Left renal pelvis (tissue), 4 donors: Measurements from ENCODE around the gene XAGE5. TPM values are rescaled to one million over a fixed set of nuclear protein-coding genes. Genes with fewer than 3 reads are reported as not detected.
"Not testable (repeated sequence)": the region's sequence is repeated elsewhere in the genome, so short reads cannot be mapped to it uniquely, and the experiment has no call there.

Experiments
- DNase-seq, 4 donors: peaks; one replicate each; pipeline ENCODE4 v3.0.0-alpha.2; 2013; ENCODE audit warnings: low read depth in 4 of 4, low spot score in 3 of 4
- polyA plus RNA-seq, 4 donors: library from polyadenylated mRNA; unstranded; fragments of 120-200 nt; gene quantifications; one replicate each; pipeline ENCODE4 v1.2.1, GENCODE V29; 2013; ENCODE audit not compliant: insufficient read length in 4 of 4

The XAGE5 gene, protein sequence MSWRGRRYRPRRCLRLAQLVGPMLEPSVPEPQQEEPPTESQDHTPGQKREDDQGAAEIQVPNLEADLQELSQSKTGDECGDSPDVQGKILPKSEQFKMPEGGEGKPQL
- not detected for polyA plus RNA-seq

DNA sequence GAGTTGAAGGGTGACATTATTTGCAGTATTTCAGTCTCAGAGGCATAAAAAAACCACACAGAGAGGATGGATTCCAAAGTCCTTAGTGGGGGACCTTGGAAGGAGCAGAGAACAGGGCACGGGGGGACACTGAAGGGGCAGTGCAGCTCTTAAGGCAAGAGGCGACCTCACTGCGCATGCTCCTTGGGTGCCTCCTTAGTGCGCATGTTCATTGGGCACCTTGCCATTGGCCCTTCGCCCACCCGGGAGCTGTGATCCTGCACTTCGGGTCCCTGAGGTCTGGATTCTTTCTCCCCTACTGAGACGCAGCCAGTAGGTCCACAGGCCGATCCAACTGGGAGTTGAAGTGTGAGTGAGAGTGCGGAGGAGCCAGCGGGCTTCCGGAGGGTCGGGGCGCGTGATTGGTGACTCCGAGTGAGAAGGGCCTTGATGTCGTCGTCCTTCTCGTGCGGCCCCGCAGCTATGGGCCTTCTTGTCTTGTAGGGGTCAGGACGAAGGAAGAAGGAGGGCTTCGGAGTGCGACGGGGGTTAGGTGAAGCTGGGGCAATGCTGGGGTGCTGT, at the start of gene XAGE5:
XAGE5 (plus strand) TSS at position 223 of the 561 bp plus-strand sequence. CDS start 1,280 bp downstream, outside the sequence.
- no peak for DNase-seq

- DNase-seq = not testable (repeated sequence)
Observed at GRCh38 chrX:52765983-52766382, 45.1 kb upstream of the XAGE5 start.

DNA sequence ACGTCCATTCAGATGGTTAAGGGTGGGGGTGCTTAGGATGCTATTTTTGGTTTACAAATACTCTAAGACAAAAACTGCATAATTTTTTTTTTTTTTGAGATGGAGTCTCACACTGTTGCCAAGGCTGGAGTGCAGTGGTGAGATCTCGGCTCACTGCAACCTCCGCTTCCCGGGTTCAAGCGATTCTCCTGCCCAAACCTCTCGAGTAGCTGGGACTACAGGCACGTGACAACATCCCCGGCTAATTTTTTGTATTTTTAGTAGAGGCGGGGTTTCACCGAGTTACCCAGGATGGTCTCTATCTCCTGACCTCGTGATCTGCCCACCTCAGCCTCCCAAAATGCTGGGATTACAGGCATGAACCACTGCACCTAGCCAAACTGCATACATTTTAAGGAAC, 37.6 kb upstream of the XAGE5 start:
- DNase-seq = not testable (repeated sequence)

- not testable (repeated sequence) for DNase-seq
Observed at GRCh38 chrX:52797327-52797726, 13.8 kb upstream of the XAGE5 start, which contains the start of gene SPANXN5. Gene SPANXN5, minus strand, starts transcription at chrX:52797427. Its CDS starts 79 bp downstream, at chrX:52797348.

DNA sequence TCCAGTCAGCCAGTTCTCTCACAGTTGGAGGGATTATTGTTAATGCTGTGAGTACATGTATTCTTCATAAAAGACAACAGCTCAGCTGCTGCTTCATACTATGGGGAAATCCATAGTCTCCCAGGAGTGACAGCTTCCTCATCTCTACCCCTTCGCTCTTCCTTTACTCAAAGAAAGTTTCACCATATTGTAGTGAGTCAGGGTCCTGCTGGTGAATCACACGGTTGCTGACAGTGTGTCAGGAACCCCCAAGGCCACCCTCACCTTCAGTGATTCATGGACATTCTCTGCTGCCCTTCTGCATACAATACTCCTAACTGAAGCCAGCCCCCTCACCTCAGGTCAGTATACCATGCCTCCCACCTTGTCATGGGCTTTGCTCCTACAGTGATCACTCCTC, 6.2 kb upstream of the XAGE5 start:
- DNase-seq = not testable (repeated sequence)

DNA sequence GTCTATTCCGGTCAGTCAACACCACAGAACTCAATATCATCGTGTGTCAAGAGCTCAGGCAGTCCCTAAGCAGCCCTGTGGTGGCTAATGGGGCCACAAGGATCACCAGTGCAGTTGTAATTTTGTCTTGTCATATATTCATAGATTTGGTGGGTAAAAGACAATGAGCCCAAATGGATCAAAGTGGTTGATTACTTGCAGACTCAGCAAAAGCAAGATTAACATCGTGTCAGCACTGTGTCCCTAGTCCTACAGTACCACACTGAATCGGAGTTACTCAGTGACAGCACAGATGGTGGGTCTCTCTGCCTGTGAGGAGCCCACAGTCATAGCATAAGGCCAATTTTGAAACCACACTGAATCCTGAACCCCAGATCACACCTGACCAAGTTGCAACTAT, 8.7 kb downstream of the XAGE5 start:
- DNase-seq = no peak

DNA sequence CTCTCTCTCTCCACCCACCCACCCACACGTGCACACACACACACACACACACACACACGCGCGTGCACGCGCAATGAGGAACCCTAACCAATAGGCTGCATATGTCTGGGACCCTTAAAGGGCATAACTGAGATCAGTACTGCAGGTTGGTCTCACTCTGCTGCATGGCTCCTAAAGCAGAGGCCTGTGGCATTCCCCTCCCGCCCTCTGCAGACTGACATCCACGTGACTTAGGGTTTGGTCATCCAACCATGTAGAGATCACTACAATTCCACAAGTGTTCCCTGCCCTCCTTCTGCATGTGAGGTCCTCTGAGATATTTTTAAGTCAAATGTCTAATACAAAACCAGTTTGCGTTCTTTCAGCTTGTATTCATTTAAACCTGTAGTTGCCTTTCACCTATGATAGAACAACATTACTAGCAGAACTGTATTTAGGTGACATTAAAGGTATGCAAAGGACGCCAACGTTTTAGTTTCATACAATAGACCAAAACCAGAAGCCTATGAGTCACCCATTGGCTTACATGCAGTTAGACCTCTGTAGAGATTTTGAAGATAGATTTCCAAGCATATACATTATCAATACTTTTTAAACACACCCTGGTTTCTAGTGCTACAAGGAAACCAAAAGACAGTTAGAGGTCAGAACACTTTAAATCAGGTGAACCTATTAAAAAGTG, 10.1 kb downstream of the XAGE5 start:
- DNase-seq = no peak

DNA sequence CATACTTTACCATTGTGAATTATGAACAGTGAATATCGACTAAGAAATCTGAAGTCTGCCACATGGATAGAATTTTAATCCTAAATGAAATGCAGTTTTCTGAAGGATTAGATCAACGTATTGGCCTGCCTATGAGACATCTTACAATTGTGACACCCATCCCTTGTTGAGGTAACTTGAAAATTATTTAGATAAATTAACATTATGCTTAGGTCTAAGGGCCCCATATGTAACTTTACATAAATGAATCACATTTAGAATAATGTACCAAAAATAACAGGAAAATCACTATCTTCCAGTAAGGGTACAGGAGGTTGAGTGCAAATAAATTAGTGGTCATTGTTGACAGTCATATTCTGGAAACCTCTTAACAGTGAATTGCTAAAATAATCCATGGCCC, 13.5 kb downstream of the XAGE5 start:
- DNase-seq = no peak

DNA sequence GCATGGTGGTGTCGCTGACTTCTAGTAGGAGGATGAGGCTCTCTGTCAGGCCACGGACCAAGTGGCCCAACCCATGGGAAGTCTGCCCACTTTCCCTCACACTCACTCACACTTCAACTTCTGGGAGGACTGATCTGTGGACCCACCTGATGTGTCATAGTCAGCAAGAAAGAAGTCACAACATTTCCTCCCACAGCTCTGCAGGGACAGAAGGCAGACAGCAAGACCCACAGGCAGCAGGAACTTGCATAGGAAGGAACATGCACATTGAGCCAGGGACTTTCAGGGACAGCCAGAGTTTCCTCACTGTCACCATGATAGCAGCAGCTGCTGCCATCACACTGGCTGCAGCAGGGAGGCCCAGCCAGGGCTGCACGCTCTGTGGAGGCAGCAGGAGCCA, 19.5 kb downstream of the XAGE5 start:
- DNase-seq = no peak

DNA sequence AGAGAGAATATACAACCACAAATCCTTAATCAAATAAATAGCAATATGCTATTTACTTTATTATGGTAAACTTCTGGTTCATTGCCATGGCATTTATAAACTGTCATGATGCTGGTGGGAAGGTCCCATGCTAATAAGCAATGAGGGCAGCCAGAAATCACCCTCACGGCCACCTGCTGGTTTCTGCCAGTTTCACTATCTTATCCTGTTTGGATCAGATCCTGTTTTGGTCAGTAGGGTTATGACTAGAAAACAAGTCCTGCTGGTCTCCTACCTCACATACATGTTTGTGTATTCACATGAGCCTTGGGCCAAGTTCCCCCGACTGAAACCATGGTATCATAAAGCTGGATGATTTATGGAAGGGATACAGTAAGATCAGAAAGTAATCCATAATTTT, 28.1 kb downstream of the XAGE5 start:
- DNase-seq = no peak

- not testable (repeated sequence) for DNase-seq
Observed at GRCh38 chrX:52843619-52844018, 32.5 kb downstream of the XAGE5 start.

DNA sequence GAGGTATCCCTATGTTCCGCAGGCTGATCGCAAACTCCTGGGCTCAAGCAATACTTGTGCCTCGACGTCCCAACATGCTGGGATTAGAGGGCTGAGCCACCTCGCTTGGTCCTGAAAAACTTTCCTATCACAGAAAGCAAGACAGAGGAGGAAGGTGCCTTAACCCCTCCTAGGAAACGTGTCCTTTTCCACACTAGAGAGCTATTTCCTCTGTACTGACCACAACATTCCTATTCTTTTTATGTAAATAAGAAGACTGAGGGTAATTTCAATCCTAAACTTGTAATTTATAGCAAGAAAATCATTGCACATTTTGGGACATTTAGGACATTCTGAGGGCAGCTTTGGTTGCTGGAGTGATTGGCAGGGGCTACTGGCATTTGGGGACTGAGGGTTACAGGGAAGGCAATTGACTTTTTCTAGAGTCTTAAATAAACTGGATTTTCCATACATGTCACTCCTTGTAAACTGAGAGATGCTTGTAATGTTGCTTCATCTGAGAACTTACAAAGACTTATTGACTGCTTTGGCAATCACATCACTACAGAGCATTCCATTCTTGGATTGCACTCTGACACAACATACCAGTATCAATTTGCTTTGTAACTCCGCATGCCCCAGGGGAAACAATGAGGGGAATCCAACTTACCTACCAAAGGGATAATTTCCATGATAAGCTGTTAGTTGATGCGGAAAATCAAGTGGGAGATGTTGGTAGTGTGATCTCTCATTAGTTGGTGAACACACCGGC, 41.2 kb downstream of the XAGE5 start:
- DNase-seq = no peak

DNA sequence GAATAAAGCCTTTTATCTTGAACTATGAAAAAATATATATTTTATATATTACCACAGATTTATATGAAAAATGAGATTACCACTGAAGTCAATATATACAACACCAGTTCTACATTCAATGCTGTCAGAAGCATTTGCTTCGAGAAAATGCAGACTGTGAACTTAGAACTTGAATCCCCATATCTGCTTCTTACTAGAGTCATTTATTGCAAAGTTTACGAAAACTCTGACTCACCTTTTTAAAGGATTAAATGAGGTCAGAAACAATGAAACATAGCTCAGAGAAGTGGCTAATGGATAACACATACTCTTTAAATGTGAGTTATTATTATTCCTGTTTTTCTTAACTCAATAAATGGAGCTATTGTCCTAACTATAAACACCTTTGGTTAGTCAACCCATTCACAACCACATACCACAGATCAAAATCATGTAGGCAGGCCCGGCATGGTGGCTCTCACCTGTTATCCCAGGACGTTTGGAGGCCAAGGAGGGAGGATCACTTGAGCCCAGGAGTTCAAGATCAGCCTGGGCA, 46.0 kb downstream of the XAGE5 start:
- not testable (repeated sequence) for DNase-seq

DNA sequence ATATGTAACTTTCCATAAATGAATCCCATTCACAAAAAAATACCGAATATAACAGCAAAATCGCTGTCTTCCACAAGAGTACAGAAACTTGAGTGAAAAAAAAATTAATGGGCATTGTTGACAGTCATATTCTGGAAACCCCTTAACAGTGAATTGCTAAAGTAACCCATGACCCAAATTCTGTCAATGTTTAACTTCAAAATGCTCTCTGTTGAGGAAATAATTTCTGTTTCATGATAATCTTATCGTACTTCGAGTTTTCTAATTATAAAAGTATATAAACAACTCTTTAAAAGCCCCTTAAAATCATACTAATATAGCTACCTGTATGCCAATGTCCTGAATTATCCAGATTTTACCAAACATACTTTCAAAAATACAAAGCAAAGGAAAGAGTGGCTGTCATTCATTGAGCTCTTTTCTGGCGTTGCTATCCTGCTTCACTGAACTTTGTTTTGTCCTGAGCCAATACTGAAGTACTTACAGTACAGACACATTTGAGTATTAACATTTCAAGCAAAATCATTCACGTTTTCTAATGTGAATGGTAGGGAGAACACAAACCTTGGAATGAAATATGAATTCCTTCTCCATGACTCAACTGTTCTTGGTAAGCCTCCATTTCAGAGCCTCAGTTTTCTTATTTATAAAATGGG, 54.4 kb downstream of the XAGE5 start:
- peak in 1 of 4 donors; percentile 6 for DNase-seq

Other genes with a start within 250 kb of the XAGE5 start
- gene SSX7, start 156.4 kb upstream of the XAGE5 start, polyA plus RNA-seq = not detected
- not detected for gene SSX2, start 104.1 kb upstream of the XAGE5 start, polyA plus RNA-seq
- not detected for gene SSX2B, start 60.0 kb upstream of the XAGE5 start, polyA plus RNA-seq
- gene SPANXN5, start 13.9 kb upstream of the XAGE5 start, polyA plus RNA-seq = not detected
- gene XAGE3, start 56.8 kb downstream of the XAGE5 start, polyA plus RNA-seq = not detected
- gene FAM156B, start 86.0 kb downstream of the XAGE5 start, polyA plus RNA-seq = 10 to 100 TPM; 12.1 to 22.5 (median 16.4) TPM
- gene FAM156A, start 147.2 kb downstream of the XAGE5 start, polyA plus RNA-seq = 10 to 100 TPM; 21.5 to 42.1 (median 27.7) TPM
- 10 to 100 TPM; 14.1 to 24.5 (median 17.1) TPM for gene GPR173, start 237.5 kb downstream of the XAGE5 start, polyA plus RNA-seq